Upper lobe of left lung (tissue), 6 donors: Measurements from ENCODE around the gene RIPPLY3. TPM values are rescaled to one million over a fixed set of nuclear protein-coding genes. Genes with fewer than 3 reads are reported as not detected.
"Not testable (repeated sequence)": the region's sequence is repeated elsewhere in the genome, so short reads cannot be mapped to it uniquely, and the experiment has no call there.

Source experiments
- ATAC-seq, 2 donors: fragments of 200-7000 bp; cut with Tn5 transposase; one replicate each; pipeline ENCODE4 v1.9.1; 2022; ENCODE audit warnings: mild to moderate bottlenecking in 2 of 2, moderate library complexity in 2 of 2; ENCODE audit not compliant: low FRiP score in 2 of 2
- DNase-seq, 2 donors: peaks; one replicate each; pipeline ENCODE4 v3.0.0-alpha.2; 2019 to 2020
- H3K27ac ChIP-seq, 4 donors: fragments of 200-600 bp; sonication (generic); one replicate each; pipeline ENCODE4 v1.5.1; 2016 to 2019
- H3K27me3 ChIP-seq, 4 donors: fragments of 200-600 bp; sonication (generic); one replicate each; pipeline ENCODE4 v1.5.1; 2017 to 2019
- H3K36me3 ChIP-seq, 4 donors: fragments of 200-600 bp; sonication (generic); one replicate each; pipeline ENCODE4 v1.5.1; 2016 to 2019
- H3K4me1 ChIP-seq, 4 donors: fragments of 200-600 bp; sonication (generic); one replicate each; pipeline ENCODE4 v1.5.1; 2018 to 2019
- H3K4me3 ChIP-seq, 4 donors: fragments of 200-600 bp; sonication (generic); one replicate each; pipeline ENCODE4 v1.5.1; 2017 to 2019; ENCODE audit warnings: mild to moderate bottlenecking in 2 of 4, moderate library complexity in 1 of 4
- H3K9me3 ChIP-seq, 4 donors: fragments of 200-600 bp; sonication (generic); one replicate each; pipeline ENCODE4 v1.5.1; 2018 to 2019
- EP300 ChIP-seq, 4 donors: sonication (generic); formaldehyde crosslinking; IDR thresholded peaks; one replicate each; pipeline ENCODE4 v1.5.1; 2017; ENCODE audit warnings: antibody characterized with exemption in 4 of 4, control low read depth in 2 of 4
- POLR2A ChIP-seq, 4 donors: fragments of 450-650 bp; IDR thresholded peaks; one replicate each; pipeline ENCODE4 v1.5.1; 2016 to 2017; ENCODE audit warnings: antibody characterized with exemption in 4 of 4, mild to moderate bottlenecking in 2 of 4
- POLR2AphosphoS5 ChIP-seq, 2 donors: sonication (generic); formaldehyde crosslinking; IDR thresholded peaks; one replicate each; pipeline ENCODE4 v1.5.1; 2017; ENCODE audit warnings: antibody characterized with exemption in 2 of 2
- WGBS, 2 donors: methylation state at CpG; one replicate each; pipeline ENCODE4 v1.1.5; 2017 to 2018; 5-methylcytosine and 5-hydroxymethylcytosine counted together
- total RNA-seq, 6 donors: library from RNA; depleted of rRNA in 4 of 6; stranded (reverse); fragments of >200 nt in 4 of 6; gene quantifications; one replicate each; pipeline versions ENCODE4 v1.1.0 to v1.2.1, GENCODE V29; 2016 to 2021
- TF ChIP-seq, protein P1 (sequence below), 6 experiments: fragments of 450-650 bp in 4 of 6; fragments of 200-600 bp in 2 of 6; sonication (generic) in 2 of 6; IDR thresholded peaks; one replicate each; pipeline ENCODE4 v1.5.1; 2016 to 2019; ENCODE audit warnings: antibody characterized with exemption in 6 of 6
- donor health status: DM: no; HTN: no; CAD: no; lungs with moderate emphysema.
- donor health status: DM: no; HTN: yes; CAD: no; lungs with severe emphysema.

Gene RIPPLY3
- total RNA-seq, 6 donors from 2014 or later: 0.11 to 1.5 (median 0.66) TPM; not detected in 2

DNA sequence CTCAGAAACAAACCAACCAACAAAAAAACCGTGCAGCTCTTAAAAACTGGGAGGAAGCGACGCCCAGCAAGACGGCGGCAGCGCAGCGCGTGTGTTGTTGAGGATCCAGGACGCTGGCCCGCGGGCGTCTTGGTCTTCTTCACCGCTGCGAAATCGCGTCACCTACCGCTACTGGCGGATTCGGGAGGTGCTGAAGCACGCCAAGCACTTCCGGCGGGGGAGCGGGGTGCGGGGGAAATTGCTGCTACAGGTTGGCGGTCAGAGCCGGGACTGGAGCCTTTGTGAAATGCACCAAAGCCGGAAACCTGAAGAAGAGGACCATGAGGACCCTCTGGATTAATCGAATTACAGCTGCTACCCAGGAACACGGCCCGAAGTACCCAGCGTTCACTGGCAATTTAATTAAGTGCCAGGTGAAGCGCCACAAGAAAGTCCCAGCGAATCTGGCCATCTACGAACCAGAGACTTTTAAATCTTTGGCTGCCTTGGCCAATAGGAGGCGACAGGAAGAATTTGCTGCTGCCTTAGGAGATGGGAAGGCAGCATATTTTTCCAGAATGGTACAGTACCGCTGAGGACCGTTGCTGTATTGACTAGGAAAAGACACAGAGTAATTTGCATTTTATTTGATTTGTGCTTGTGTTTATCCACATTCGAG is 11.9 kb upstream of the RIPPLY3 start:
- ATAC-seq: no peak
- H3K4me1 ChIP-seq: peaks cover 0 to 11% (median 5%) of the 10 kb centered on the region in 4 donors
- WGBS, 2 donors: 35 to 53% methylated on average over 38 of the region's 38 CpGs
- TF ChIP-seq, protein P1, sequence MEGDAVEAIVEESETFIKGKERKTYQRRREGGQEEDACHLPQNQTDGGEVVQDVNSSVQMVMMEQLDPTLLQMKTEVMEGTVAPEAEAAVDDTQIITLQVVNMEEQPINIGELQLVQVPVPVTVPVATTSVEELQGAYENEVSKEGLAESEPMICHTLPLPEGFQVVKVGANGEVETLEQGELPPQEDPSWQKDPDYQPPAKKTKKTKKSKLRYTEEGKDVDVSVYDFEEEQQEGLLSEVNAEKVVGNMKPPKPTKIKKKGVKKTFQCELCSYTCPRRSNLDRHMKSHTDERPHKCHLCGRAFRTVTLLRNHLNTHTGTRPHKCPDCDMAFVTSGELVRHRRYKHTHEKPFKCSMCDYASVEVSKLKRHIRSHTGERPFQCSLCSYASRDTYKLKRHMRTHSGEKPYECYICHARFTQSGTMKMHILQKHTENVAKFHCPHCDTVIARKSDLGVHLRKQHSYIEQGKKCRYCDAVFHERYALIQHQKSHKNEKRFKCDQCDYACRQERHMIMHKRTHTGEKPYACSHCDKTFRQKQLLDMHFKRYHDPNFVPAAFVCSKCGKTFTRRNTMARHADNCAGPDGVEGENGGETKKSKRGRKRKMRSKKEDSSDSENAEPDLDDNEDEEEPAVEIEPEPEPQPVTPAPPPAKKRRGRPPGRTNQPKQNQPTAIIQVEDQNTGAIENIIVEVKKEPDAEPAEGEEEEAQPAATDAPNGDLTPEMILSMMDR (IDR thresholded peaks at IDR 0.05): no peak
- TF ChIP-seq EP300 (IDR thresholded peaks at IDR 0.05) (no peak), POLR2AphosphoS5 (IDR thresholded peaks at IDR 0.05) (no peak), POLR2A (IDR thresholded peaks at IDR 0.05) (no peak)
- no peaks in the 10 kb centered on the region for H3K9me3 ChIP-seq
- no peaks in the 10 kb centered on the region for H3K27me3 ChIP-seq
- no peak overlapping the region for H3K27ac ChIP-seq
- no peaks in the 10 kb centered on the region for H3K36me3 ChIP-seq
- peak overlapping the region in 1 of 4 donors; percentile 11 for H3K4me3 ChIP-seq
- peak in 1 of 2 donors; percentile 81 for DNase-seq

DNA sequence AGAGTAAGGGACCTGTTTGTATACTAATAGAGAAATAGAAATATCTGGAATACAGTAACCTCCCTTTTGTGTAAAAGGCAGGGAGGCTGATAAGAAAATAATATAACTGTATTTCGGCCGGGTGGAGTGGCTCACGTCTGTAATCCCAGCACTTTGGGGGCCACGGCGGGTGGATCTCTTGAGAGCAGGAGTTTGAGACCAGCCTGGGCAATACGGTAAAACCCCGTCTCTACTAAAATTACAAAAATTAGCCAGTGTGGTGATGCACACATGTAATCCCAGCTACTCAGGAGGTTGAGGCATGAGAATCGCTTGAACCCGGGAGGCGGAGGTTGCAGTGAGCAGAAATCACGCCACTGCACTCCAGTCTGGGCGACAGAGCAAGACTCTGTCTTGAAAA is 11.2 kb upstream of the RIPPLY3 start:
- H3K9me3 ChIP-seq, DNase-seq, ATAC-seq, H3K27me3 ChIP-seq, H3K4me1 ChIP-seq, H3K4me3 ChIP-seq, H3K27ac ChIP-seq, H3K36me3 ChIP-seq: not testable (repeated sequence)
- 95 to 97% methylated on average over 12 of the region's 12 CpGs for WGBS, 2 donors

DNA sequence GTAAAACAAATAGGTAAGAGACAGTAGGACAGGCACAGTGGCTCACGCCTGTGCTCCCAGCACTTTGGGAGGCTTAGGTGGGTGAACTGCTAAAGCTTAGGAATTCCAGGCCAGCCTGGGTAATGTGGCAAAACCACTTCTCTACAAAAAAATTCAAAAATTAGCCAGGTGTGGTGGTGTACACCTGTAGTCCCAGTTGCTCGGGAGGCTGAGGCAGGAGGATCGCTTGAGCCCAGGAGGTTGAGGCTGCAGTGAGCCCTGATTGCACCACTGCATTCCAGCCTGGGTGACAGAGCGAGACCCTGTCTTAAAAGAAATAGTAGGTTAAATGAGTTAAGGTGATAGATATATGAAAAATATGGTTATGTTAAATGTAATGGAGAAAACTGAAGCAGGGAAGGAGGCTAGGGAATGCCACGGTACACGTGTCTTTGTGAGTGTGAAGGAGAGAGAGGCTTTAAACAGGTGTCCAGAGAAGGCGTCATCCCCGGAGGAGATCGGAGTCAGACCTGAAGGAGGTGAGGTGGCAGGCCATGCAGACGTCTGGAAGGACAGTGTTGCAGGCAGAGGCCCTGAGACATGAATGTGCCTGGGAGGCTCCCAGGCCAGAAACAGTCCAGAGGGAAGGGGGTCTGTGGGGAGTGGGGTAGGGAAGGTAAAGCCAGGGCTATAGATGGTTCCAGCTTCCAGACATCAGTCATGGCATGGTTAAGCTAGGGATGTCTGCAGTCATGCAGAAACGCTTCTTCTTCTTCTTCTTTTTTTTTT is 7.2 kb upstream of the RIPPLY3 start:
- Histone ChIP-seq H3K9me3 (no peaks in the 10 kb centered on the region), H3K4me1 (peaks cover 0 to 4% (median 1%) of the 10 kb centered on the region in 4 donors), H3K4me3 (no peak overlapping the region), H3K27me3 (no peaks in the 10 kb centered on the region), H3K27ac (no peak overlapping the region), H3K36me3 (no peaks in the 10 kb centered on the region)
- 91 to 94% methylated on average over 11 of the region's 11 CpGs for WGBS, 2 donors
- TF ChIP-seq EP300 (IDR thresholded peaks at IDR 0.05): no peak
- TF ChIP-seq, protein P1 (IDR thresholded peaks at IDR 0.05): no peak
- no peak for TF ChIP-seq POLR2AphosphoS5 (IDR thresholded peaks at IDR 0.05)
- TF ChIP-seq POLR2A (IDR thresholded peaks at IDR 0.05): no peak
- DNase-seq (no peak), ATAC-seq (no peak)

DNA sequence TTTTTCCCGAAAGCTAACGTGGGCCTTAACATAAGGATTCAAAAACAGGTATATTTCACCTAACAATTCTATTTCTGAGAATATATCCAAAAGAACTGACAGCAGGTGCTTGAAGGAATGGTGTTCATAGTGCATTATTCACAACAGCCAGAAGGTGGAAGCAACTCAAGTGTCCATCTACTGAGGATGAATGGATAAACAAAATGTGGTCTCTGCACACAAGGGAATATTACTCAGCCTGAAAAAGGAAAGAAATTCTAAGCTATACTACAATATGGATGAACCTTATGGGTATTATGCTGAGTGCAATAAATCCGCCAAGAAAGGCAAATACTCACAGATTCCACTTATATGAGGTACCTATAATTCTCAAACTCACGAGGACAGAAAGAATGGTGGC is 6.1 kb upstream of the RIPPLY3 start:
- H3K4me1 ChIP-seq: peaks cover 0 to 2% (median 0%) of the 10 kb centered on the region in 4 donors
- no peaks in the 10 kb centered on the region for H3K9me3 ChIP-seq
- no peak for DNase-seq
- no peaks in the 10 kb centered on the region for H3K27me3 ChIP-seq
- 80 to 82% methylated on average over 4 of the region's 4 CpGs for WGBS, 2 donors
- no peaks in the 10 kb centered on the region for H3K36me3 ChIP-seq
- ATAC-seq: no peak
- peak overlapping the region in 1 of 4 donors; percentile 3 for H3K27ac ChIP-seq
- no peak overlapping the region for H3K4me3 ChIP-seq
- TF ChIP-seq EP300 (IDR thresholded peaks at IDR 0.05) (no peak), POLR2A (IDR thresholded peaks at IDR 0.05) (no peak), POLR2AphosphoS5 (IDR thresholded peaks at IDR 0.05) (no peak)
- TF ChIP-seq, protein P1 (IDR thresholded peaks at IDR 0.05): no peak

DNA sequence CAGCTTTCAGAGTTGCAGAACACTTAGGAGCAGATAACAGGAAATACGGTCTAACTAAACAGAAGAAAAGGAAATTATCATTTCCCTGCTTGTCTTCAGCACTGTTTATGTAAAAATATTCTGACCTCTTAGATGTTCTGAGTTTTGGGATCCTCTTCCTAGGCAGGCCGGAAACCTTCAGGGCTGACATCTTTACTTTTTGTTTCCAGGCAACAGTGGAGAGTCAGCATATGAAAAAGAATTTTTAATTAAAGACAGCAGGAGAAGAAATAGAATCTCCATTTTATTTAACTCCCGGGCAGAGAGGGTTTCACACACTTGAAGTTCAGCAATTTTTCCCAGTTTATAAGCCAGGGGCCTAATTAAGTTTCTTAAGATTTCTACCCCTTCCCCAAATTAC is 5.1 kb upstream of the RIPPLY3 start:
- H3K4me3 ChIP-seq: no peak overlapping the region
- no peaks in the 10 kb centered on the region for H3K9me3 ChIP-seq
- no peaks in the 10 kb centered on the region for H3K36me3 ChIP-seq
- peaks cover 4 to 10% (median 7%) of the 10 kb centered on the region in 4 donors for H3K4me1 ChIP-seq
- peak overlapping the region in 2 of 4 donors; percentile 57 to 76 for H3K27ac ChIP-seq
- TF ChIP-seq EP300 (IDR thresholded peaks at IDR 0.05) (no peak), POLR2AphosphoS5 (IDR thresholded peaks at IDR 0.05) (no peak)
- WGBS, 2 donors: 44 to 45% methylated on average over 3 of the region's 3 CpGs
- peaks cover 0 to 8% (median 2%) of the 10 kb centered on the region in 4 donors for H3K27me3 ChIP-seq
- ATAC-seq (no peak), DNase-seq (no peak)

DNA sequence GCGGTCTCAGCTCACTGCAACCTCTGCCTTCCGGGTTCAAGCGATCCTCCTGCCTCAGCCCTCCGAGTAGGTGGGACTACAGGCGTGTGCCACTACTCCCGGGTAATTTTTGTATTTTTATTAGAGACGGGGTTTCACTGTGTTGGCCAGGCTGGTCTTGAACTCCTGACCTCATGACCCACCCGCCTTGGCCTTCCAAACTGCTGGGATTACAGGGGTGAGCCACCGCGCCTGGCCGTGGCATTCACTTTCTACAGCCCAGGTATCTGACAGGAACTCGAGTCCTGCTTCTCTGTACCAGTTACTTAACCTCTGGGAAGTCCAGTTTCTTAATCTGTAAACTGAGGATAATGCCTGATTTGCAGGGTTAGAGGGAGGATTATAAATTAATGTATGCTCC is 3.7 kb upstream of the RIPPLY3 start:
- not testable (repeated sequence) for H3K27ac ChIP-seq, H3K4me3 ChIP-seq, H3K9me3 ChIP-seq, ATAC-seq, H3K36me3 ChIP-seq, DNase-seq
- WGBS, 2 donors: 90 to 97% methylated on average over 12 of the region's 12 CpGs
- peaks cover 0 to 14% (median 6%) of the 10 kb centered on the region in 4 donors for H3K27me3 ChIP-seq
- H3K4me1 ChIP-seq: peaks cover 11 to 18% (median 15%) of the 10 kb centered on the region in 4 donors

DNA sequence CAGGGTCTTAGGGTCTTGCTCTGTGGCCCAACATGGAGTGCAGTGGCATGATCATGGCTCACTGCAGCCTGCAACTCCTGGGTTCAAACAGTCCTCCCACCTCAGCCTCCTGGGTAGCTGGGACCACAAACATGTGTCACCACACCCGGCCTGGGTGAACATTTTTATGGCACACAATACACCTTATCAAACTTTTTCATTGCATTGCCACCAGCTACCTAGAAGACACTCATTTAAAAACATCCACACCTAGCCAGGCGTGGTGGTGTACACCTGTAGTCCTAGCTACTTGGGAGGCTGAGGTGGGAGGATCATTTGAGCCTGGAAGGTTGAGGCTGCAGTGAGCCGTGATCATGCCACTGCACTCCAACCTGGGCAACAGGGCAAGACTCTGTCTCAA is 2.6 kb upstream of the RIPPLY3 start:
- H3K27ac ChIP-seq, H3K36me3 ChIP-seq, ATAC-seq, DNase-seq, H3K9me3 ChIP-seq, H3K4me3 ChIP-seq: not testable (repeated sequence)
- Histone ChIP-seq H3K27me3 (peaks cover 0 to 14% (median 6%) of the 10 kb centered on the region in 4 donors), H3K4me1 (peaks cover 11 to 25% (median 15%) of the 10 kb centered on the region in 4 donors)
- WGBS, 2 donors: 72 to 89% methylated on average over 3 of the region's 3 CpGs
